OCI-LY7 (cell line): ENCODE data around the gene ANKH.

Experiments used
- EZH2phosphoT487 ChIP-seq: fragments of 200-600 bp; sonication (generic); IDR thresholded peaks from 2 replicates; pipeline ENCODE4 v1.6.1; 2018; ENCODE audit warnings: low read depth, borderline replicate concordance, mild to moderate bottlenecking, mixed run types, antibody characterized with exemption, low read length, moderate library complexity, mixed read lengths
- TF ChIP-seq, protein P1 (sequence below): fragments of 200-600 bp; sonication (generic); conservative IDR thresholded peaks from 2 replicates; pipeline ENCODE4 v1.5.1; 2014; ENCODE audit warnings: mild to moderate bottlenecking, antibody characterized with exemption, low read length, moderate library complexity, mixed read lengths

DNA sequence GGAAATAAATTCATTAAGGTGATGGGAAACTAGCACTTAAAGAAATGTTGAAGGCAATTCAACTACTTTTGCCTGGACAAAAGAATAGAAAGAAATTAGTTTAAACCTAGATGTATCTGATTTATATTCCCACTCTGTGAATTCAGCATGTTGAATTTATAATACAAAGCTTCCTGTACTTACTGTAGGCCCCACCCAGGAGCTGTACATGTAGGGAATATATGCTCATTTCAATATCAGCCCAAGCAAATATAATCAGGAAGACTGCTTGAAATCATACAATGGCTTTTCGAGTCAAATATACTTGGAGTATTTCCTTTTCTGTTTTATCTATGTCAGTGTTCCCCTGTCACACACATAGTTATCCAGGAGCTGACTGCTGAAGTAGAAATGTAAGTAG lies 105.0 kb downstream of the ANKH start:
- TF ChIP-seq, protein P1, sequence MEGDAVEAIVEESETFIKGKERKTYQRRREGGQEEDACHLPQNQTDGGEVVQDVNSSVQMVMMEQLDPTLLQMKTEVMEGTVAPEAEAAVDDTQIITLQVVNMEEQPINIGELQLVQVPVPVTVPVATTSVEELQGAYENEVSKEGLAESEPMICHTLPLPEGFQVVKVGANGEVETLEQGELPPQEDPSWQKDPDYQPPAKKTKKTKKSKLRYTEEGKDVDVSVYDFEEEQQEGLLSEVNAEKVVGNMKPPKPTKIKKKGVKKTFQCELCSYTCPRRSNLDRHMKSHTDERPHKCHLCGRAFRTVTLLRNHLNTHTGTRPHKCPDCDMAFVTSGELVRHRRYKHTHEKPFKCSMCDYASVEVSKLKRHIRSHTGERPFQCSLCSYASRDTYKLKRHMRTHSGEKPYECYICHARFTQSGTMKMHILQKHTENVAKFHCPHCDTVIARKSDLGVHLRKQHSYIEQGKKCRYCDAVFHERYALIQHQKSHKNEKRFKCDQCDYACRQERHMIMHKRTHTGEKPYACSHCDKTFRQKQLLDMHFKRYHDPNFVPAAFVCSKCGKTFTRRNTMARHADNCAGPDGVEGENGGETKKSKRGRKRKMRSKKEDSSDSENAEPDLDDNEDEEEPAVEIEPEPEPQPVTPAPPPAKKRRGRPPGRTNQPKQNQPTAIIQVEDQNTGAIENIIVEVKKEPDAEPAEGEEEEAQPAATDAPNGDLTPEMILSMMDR = no peak
- no peak for TF ChIP-seq EZH2phosphoT487
